Suprapubic skin (tissue), 4 donors: ENCODE measurements around the gene ZNF385D. TPM values are rescaled to one million over a fixed set of nuclear protein-coding genes. Genes with fewer than 3 reads are reported as not detected.

ENCODE experiments used
- DNase-seq, 2 donors: peaks; one replicate each; pipeline ENCODE4 v3.0.0-alpha.2; 2019; ENCODE audit warnings: low spot score in 2 of 2
- H3K27ac ChIP-seq: fragments of 200-600 bp; sonication (generic); one replicate; pipeline ENCODE4 v1.5.1; 2019
- H3K27me3 ChIP-seq: fragments of 200-600 bp; sonication (generic); one replicate; pipeline ENCODE4 v1.5.1; 2019
- H3K36me3 ChIP-seq: fragments of 200-600 bp; sonication (generic); one replicate; pipeline ENCODE4 v1.5.1; 2019
- H3K4me1 ChIP-seq: fragments of 200-600 bp; sonication (generic); one replicate; pipeline ENCODE4 v1.5.1; 2019
- H3K4me3 ChIP-seq: fragments of 200-600 bp; sonication (generic); one replicate; pipeline ENCODE4 v1.5.1; 2019; ENCODE audit warnings: mild to moderate bottlenecking
- H3K9me3 ChIP-seq: fragments of 200-600 bp; sonication (generic); one replicate; pipeline ENCODE4 v1.5.1; 2019
- EP300 ChIP-seq: sonication (generic); formaldehyde crosslinking; IDR thresholded peaks from one replicate; pipeline ENCODE4 v1.6.1; 2017; ENCODE audit warnings: antibody characterized with exemption
- POLR2A ChIP-seq, 2 donors: fragments of 450-650 bp; IDR thresholded peaks; one replicate each; pipeline ENCODE4 v1.6.1; 2017; ENCODE audit warnings: antibody characterized with exemption in 2 of 2, mild to moderate bottlenecking in 2 of 2, moderate library complexity in 2 of 2
- POLR2AphosphoS5 ChIP-seq, 3 donors: sonication (generic); formaldehyde crosslinking; IDR thresholded peaks; one replicate each; pipeline ENCODE4 v1.6.1; 2017; ENCODE audit warnings: antibody characterized with exemption in 3 of 3
- WGBS: methylation state at CpG from one replicate; pipeline ENCODE4 v1.1.5; 2018; 5-methylcytosine and 5-hydroxymethylcytosine counted together
- total RNA-seq, 4 donors: library from RNA; depleted of rRNA; stranded (reverse); fragments of >200 nt; gene quantifications; one replicate each; pipeline ENCODE4 v1.1.0, GENCODE V29; 2016
- TF ChIP-seq, protein P1 (sequence below), 2 donors: fragments of 200-600 bp in 1 of 2; fragments of 450-650 bp in 1 of 2; sonication (generic) in 1 of 2; IDR thresholded peaks; one replicate each; pipeline ENCODE4 v1.5.1; 2016 to 2019; ENCODE audit warnings: antibody characterized with exemption in 2 of 2, mild to moderate bottlenecking in 1 of 2, moderate library complexity in 1 of 2

Gene ZNF385D
- total RNA-seq, 4 donors from 2014 or later, result 0.86 to 3.7 (median 1.6) TPM

DNA sequence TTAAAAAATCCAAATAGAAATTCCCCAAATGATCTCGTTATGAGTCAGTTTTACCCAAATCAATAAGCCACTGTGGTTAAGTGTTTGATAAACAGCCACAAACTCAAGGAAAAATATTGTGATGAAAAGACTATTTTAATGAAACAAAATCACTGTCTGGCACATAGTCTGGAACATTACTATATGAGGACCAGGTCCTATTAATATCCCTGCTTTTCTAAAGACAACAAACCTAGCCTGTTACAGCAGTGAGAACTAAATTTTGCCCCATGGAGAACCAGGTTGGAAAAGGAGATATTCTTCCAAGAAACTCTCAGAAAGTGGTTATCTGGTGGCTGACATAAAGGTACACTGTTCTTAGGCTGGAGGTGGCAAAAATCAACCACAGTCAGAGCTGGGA is 27.7 kb upstream of the ZNF385D start:
- H3K27me3 ChIP-seq, result no peaks in the 10 kb centered on the region
- peaks cover 3% of the 10 kb centered on the region for H3K9me3 ChIP-seq
- H3K36me3 ChIP-seq, result no peaks in the 10 kb centered on the region
- DNase-seq, result no peak
- 70% methylated on average over 1 of the region's 1 CpG for WGBS
- no peak overlapping the region for H3K27ac ChIP-seq
- no peak overlapping the region for H3K4me3 ChIP-seq
- H3K4me1 ChIP-seq, result no peaks in the 10 kb centered on the region
- TF ChIP-seq POLR2A (IDR thresholded peaks at IDR 0.05), result no peak
- TF ChIP-seq, protein P1, sequence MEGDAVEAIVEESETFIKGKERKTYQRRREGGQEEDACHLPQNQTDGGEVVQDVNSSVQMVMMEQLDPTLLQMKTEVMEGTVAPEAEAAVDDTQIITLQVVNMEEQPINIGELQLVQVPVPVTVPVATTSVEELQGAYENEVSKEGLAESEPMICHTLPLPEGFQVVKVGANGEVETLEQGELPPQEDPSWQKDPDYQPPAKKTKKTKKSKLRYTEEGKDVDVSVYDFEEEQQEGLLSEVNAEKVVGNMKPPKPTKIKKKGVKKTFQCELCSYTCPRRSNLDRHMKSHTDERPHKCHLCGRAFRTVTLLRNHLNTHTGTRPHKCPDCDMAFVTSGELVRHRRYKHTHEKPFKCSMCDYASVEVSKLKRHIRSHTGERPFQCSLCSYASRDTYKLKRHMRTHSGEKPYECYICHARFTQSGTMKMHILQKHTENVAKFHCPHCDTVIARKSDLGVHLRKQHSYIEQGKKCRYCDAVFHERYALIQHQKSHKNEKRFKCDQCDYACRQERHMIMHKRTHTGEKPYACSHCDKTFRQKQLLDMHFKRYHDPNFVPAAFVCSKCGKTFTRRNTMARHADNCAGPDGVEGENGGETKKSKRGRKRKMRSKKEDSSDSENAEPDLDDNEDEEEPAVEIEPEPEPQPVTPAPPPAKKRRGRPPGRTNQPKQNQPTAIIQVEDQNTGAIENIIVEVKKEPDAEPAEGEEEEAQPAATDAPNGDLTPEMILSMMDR (IDR thresholded peaks at IDR 0.05), result no peak
- no peak for TF ChIP-seq POLR2AphosphoS5 (IDR thresholded peaks at IDR 0.05)
- no peak for TF ChIP-seq EP300

DNA sequence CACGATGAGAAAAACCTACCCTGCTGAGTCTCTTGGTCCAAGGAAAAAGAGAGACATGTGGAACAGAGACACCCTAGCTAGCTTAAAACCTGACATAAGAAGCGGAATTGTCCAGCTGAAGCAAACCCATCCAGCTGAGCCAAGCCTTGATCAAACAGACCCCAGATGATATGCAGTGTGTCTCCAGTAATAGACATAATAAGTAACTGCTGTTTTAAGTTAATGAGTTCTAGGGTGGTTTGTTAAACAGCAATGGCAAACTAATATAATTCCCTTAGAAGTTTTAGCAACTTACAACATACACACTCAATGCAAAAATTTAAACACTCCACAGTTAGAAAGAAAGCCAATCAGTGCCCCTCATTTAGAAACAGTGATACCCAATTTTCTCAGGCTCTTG is 26.8 kb upstream of the ZNF385D start:
- H3K27ac ChIP-seq, result no peak overlapping the region
- H3K4me1 ChIP-seq, result no peaks in the 10 kb centered on the region
- no peak for DNase-seq
- WGBS, result 92% methylated on average over 2 of the region's 2 CpGs
- peaks cover 3% of the 10 kb centered on the region for H3K9me3 ChIP-seq
- no peaks in the 10 kb centered on the region for H3K27me3 ChIP-seq
- no peak for TF ChIP-seq EP300
- TF ChIP-seq, protein P1 (IDR thresholded peaks at IDR 0.05), result no peak
- no peak for TF ChIP-seq POLR2AphosphoS5 (IDR thresholded peaks at IDR 0.05)
- no peak for TF ChIP-seq POLR2A (IDR thresholded peaks at IDR 0.05)
- H3K36me3 ChIP-seq, result no peaks in the 10 kb centered on the region
- H3K4me3 ChIP-seq, result no peak overlapping the region

DNA sequence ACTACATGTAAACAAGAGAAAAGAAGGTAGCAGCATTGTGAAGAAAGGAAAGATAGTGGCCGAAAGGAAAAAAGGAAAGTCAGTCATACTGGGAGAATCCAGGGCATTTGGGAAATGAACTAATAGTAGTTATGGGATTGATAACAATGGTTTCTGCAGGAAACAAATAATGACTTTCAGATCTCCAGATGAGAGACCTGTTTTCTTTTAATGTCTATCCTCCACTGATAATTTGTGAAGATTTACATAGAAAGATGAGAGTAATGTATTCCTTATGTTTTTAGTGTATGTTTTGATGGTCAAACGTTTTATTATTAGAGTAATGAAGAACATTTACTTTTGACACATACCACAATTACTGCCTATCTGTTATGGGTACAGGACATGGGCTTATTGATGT is 15.0 kb upstream of the ZNF385D start:
- no peak overlapping the region for H3K4me3 ChIP-seq
- WGBS, result 68% methylated on average over 2 of the region's 2 CpGs
- no peaks in the 10 kb centered on the region for H3K9me3 ChIP-seq
- no peaks in the 10 kb centered on the region for H3K27me3 ChIP-seq
- no peak overlapping the region for H3K27ac ChIP-seq
- TF ChIP-seq POLR2A (IDR thresholded peaks at IDR 0.05) (no peak), EP300 (no peak), POLR2AphosphoS5 (IDR thresholded peaks at IDR 0.05) (no peak)
- TF ChIP-seq, protein P1 (IDR thresholded peaks at IDR 0.05), result no peak
- no peak for DNase-seq
- no peaks in the 10 kb centered on the region for H3K4me1 ChIP-seq
- H3K36me3 ChIP-seq, result no peaks in the 10 kb centered on the region

DNA sequence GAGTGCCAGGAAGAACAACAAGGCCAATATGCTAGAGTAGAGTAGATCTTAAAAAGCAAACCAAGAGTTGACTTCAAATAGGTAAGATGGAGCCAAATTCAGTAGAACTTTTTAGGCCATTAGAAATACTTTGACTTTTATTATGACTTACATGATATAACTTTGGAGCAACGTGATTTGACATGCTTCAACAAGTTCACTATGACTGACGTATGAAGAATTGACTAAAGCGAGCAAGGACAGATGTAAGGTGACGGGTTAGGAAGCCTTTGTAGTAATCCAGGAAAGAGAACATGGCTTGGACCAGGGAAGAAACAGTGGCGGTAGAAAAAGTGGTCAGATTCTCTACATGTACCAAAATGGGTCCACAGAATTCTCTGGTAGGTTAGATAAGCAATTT is 4.9 kb upstream of the ZNF385D start:
- Histone ChIP-seq H3K27ac (no peak overlapping the region), H3K4me3 (no peak overlapping the region), H3K9me3 (no peaks in the 10 kb centered on the region), H3K36me3 (no peaks in the 10 kb centered on the region), H3K4me1 (peaks cover 6% of the 10 kb centered on the region), H3K27me3 (no peaks in the 10 kb centered on the region)
- TF ChIP-seq POLR2AphosphoS5 (IDR thresholded peaks at IDR 0.05) (no peak), POLR2A (IDR thresholded peaks at IDR 0.05) (no peak), EP300 (no peak)
- TF ChIP-seq, protein P1 (IDR thresholded peaks at IDR 0.05), result no peak
- WGBS, result 64% methylated on average over 5 of the region's 5 CpGs
- DNase-seq, result no peak

DNA sequence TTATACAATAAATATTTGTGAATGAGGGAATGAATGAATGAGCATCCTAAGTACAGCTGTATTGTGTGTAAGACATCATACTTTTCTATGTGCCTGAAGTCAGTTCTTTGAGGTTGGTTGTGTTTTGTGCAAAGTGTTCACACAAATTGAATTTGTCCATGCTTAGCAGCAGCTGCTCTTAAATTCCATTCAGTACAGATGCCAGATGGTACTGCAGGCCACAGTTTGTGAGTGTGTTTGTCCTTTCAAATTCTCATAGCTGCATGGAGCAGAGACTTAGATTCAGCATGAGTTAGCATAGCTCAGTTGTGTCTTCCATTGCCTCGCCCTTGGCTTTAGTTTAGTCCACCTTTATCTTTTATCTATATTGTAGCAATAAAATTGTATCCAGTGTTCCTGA is 3.8 kb upstream of the ZNF385D start:
- H3K4me1 ChIP-seq, result peaks cover 7% of the 10 kb centered on the region
- H3K27ac ChIP-seq, result no peak overlapping the region
- WGBS, result 96% methylated on average over 1 of the region's 1 CpG
- no peaks in the 10 kb centered on the region for H3K27me3 ChIP-seq
- no peaks in the 10 kb centered on the region for H3K36me3 ChIP-seq
- no peak for DNase-seq
- TF ChIP-seq POLR2A (IDR thresholded peaks at IDR 0.05) (no peak), EP300 (no peak), POLR2AphosphoS5 (IDR thresholded peaks at IDR 0.05) (no peak)
- TF ChIP-seq, protein P1 (IDR thresholded peaks at IDR 0.05), result no peak
- no peak overlapping the region for H3K4me3 ChIP-seq
- no peaks in the 10 kb centered on the region for H3K9me3 ChIP-seq
